Measurements from ENCODE around the gene AKIRIN1. TPM values are rescaled to one million over a fixed set of nuclear protein-coding genes. Genes with fewer than 3 reads are reported as not detected.
"Not testable (repeated sequence)": the region's sequence is repeated elsewhere in the genome, so short reads cannot be mapped to it uniquely, and the experiment has no call there.

AKIRIN1 gene
- total RNA-seq, 1 donor from 2014 or later: 49.8 TPM

- intact Hi-C loops (cut with DNase I): no loop called here
- no peaks in the 10 kb centered on the region for H3K36me3 ChIP-seq
- DNase-seq (no peak), ATAC-seq (no peak)
- no peaks in the 10 kb centered on the region for H3K9me3 ChIP-seq
- H3K4me1 ChIP-seq: no peaks in the 10 kb centered on the region
- H3K27ac ChIP-seq: no peak overlapping the region
- TF ChIP-seq CTCF (IDR thresholded peaks at IDR 0.05): no peak
- no peak overlapping the region for H3K4me3 ChIP-seq
- no peaks in the 10 kb centered on the region for H3K27me3 ChIP-seq
These were observed 60.9 kb downstream of the AKIRIN1 start for GRCh38 chr1:39051956-39052355.

GRCh38 chr1:39055213-39055710 lies 64.2 kb downstream of the AKIRIN1 start:
- H3K9me3 ChIP-seq; H3K27me3 ChIP-seq; H3K4me3 ChIP-seq; intact Hi-C loops (cut with DNase I); ATAC-seq; H3K36me3 ChIP-seq; H3K27ac ChIP-seq; H3K4me1 ChIP-seq: not testable (repeated sequence)
- DNase-seq: peak; percentile 28

Other genes with a start within 250 kb of the AKIRIN1 start
- 32.7 TPM for gene RRAGC, start 131.5 kb upstream of the AKIRIN1 start, total RNA-seq
- gene MYCBP, start 117.9 kb upstream of the AKIRIN1 start, total RNA-seq: 12.9 TPM
- not detected for gene GJA9, start 109.7 kb upstream of the AKIRIN1 start, total RNA-seq
- 1.1 TPM for gene RHBDL2, start 49.4 kb upstream of the AKIRIN1 start, total RNA-seq
- gene NDUFS5, start 35.1 kb downstream of the AKIRIN1 start, total RNA-seq: 154 TPM
- gene MACF1, start 213.4 kb downstream of the AKIRIN1 start, total RNA-seq: 814 TPM